GM19193 (cell line): Measurements from ENCODE around the gene IFIT1B.

Source experiments
- POLR2A ChIP-seq: IDR thresholded peaks from 4 replicates; pipeline ENCODE4 v1.6.1; 2011; ENCODE audit not compliant: insufficient read depth, insufficient read length; ENCODE audit errors: extremely low read depth

Gene IFIT1B

GRCh38 chr10:89346405-89347254 is 31.2 kb upstream of the IFIT1B start:
- TF ChIP-seq POLR2A: no peak

- TF ChIP-seq POLR2A: no peak
Observed at GRCh38 chr10:89347701-89348457, 30.0 kb upstream of the IFIT1B start.

DNA sequence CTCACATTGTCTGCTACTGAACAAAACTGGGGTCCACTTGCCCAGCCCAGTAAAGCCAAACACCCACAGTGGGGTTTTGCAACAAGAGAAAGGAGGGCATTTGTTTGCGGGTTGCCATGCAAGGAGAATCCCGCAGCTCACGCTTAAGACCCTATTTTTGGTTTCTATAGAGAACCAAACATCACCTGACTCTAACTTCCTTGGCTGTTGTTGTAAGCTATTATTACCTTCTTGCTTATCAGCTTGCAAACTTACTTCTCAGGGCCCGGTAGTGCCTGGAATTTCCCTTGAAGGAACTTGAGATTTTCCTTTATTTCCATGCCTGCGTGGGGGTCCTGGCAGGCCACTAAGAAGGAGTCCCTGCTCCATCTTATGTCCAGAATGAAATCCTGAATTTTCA is 29.4 kb upstream of the IFIT1B start:
- no peak for TF ChIP-seq POLR2A

DNA sequence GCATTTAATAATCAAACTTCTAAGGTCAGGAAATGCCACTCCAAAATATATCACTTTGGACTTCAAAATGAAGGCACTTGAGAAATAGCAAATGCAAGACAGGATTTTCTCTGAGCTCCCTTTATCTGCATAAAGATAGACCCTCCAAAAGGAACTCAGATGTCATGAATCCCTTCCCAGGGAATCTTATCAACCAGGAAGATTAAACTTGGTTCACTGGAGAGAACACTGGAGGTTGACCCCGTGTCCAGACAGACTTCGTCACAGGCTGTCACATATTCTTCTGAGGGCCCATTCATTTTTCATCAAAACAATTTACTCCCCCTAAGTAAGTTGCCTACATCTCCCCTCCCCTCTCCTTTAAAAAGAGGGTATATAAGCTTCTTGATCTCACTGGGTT is 28.9 kb upstream of the IFIT1B start:
- no peak for TF ChIP-seq POLR2A

DNA sequence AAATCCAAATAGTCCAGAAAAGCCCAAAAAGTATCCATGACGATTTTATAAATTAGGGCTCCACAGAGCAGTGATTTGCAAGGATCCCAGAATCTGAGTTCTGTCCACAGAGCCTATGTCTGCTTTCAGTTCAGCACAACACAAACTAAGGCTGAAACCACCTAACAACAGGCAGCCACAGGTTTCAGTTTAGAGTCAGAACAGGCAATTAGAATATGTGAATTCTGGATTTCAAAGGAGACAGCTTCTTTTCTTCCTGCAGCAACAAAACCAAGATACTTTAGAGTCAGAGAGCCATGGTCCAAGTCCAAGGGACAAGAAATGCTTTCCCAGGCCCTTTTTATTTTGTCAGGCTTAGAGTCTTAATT is 26.5 kb upstream of the IFIT1B start:
- TF ChIP-seq POLR2A: no peak

DNA sequence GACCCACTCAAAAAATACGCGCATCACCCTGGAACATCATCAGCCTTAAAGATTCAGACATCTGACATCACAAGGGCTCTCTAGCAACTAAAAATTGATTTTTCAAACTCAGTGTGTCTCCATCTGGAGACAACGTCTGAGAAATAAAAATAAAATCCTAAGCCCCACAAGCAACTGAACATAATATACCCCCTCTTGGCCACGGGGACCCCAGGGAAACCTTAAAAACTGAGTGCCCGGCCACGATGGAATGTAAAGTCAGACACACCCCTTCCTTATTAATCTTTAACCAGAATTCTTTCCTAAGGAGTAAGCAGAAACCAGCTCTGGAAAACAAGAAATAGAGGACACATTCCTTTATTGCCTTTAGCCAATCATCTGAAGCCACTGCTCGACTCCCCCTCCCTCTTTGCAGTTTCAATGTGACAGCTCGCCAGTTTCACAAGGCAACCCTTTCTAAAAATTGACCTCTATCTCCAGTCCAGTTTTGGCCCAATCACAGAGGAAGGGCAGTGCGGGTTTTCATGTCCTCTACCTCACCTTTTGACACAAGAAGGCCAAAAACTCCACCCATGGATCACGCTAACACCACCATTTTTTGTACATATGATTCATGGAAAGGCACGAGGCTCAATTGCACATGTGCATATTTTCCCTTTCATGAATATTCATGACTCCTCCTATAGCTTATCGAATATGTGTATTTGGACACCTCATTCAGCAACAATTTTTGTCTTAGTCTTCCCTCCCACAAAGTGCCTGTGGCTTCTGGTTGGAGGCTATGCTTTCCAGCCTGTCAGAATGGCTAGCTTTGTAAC is 25.9 kb upstream of the IFIT1B start:
- TF ChIP-seq POLR2A: no peak

- TF ChIP-seq POLR2A: no peak
Observed at GRCh38 chr10:89352802-89353201, 25.1 kb upstream of the IFIT1B start.

GRCh38 chr10:89355394-89355931 is 22.4 kb upstream of the IFIT1B start:
- no peak for TF ChIP-seq POLR2A

DNA sequence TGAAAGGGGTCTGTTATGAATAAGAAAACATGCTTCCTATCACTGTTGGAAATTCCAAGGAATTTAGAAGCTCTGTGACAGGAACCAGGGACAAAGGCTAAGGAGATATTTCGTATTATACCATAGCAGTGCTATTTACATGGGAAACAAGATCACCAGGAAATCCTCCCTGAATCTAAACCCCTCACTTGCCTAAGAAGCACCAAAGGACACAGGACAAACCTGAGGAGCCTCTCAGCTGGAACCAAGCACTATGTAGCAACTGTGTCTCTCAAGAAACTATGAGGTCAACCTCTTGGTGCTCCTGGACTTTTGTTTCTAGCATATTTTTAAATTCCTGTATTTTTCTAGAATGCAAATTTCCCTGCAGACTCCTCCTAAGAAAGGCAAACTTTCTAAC is 20.8 kb upstream of the IFIT1B start:
- no peak for TF ChIP-seq POLR2A

- no peak for TF ChIP-seq POLR2A
Observed at GRCh38 chr10:89357975-89358374, 19.9 kb upstream of the IFIT1B start.

- no peak for TF ChIP-seq POLR2A
Observed at GRCh38 chr10:89360157-89360556, 17.7 kb upstream of the IFIT1B start.

DNA sequence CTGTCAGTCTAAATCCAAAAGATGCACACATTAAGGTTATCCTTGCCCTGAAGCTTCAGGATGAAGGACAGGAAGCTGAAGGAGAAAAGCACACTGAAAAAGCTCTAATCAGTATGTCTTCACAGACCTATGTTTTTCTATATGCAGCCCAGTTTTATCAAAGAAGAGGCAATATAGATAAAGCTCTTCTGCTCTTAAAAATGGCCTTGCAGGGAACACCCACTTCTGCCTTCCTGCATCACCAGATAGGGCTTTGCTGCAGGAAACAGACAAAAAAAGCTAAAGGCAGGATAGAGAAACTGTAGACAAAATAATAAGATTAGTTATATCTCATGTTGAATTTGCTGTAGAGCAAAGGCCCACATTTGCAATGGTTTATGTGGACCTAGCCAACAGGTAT is 14.9 kb upstream of the IFIT1B start:
- TF ChIP-seq POLR2A: no peak

DNA sequence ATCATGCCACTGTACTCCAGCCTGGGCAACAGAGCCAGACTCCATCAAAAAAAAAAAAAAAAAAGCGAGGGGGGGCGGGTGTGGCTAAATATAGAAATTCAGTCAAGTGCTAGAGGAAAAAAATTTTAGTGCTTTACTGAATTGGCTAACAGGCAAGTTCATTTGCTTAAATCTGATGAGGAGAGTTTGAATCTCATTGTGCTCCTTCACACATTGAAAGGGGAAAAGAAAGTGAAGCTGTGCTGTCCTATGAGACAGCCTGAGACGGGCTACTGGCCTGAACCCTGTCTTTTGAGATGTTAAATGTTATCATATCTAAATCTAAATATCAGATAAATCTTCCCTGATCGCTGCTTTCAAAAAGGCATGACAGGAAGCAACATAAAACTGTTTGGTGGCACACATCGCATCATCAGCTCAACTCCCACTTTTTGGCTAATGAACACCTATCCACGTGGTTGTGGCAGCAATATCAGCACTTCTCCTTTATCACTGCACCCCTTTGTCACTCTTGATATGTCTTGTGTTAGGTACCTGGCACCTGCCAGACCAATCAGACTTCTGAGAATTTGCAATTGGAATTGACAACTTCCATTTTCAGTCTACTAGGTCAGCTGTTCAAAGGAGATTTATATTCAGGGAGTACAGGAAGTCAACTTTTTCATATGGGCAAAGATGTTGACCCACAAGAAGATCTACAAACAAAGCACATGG is 14.0 kb upstream of the IFIT1B start:
- no peak for TF ChIP-seq POLR2A

DNA sequence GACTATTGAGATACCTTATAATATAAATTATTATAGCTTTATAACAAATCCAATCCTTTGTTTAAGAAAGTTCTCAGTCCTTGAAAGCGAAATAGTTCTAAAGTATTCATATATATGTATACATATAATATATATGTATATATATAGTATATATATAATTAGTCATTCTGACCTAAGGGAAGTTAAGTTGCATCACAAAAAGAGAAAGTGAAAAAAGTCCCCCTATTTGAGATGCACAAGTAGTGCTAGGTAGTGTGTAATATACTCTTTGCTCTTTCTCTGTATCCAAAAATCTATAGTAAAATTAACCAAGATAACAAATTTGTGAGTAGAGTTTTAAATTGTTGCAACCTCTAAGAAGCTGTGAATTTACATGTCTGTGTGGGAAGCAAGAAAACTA is 13.3 kb upstream of the IFIT1B start:
- no peak for TF ChIP-seq POLR2A
